Adrenal gland (tissue), 12 donors: ENCODE measurements around the gene DPP6. TPM values are rescaled to one million over a fixed set of nuclear protein-coding genes. Genes with fewer than 3 reads are reported as not detected.

Source experiments
- DNase-seq, 7 donors: peaks; one replicate each; pipeline ENCODE4 v3.0.0-alpha.2; 2019 to 2020
- H3K27ac ChIP-seq, 5 donors: fragments of 200-600 bp; sonication (generic) in 4 of 5; 1 replicate in 3 of 5; 2 replicates in 2 of 5; pipeline versions ENCODE4 v1.5.1 to v1.8.0; 2016 to 2020; ENCODE audit warnings: mild to moderate bottlenecking in 1 of 5
- H3K27me3 ChIP-seq: fragments of 200-600 bp; 2 replicates; pipeline ENCODE4 v1.8.0; 2021
- H3K36me3 ChIP-seq, 2 donors: fragments of 200-600 bp; replicated peaks in 1 of 2; 1 replicate in 1 of 2; 2 replicates in 1 of 2; pipeline versions ENCODE4 v1.5.1 to v1.8.0; 2018 to 2022
- H3K4me1 ChIP-seq, 2 donors: fragments of 200-600 bp; replicated peaks in 1 of 2; 1 replicate in 1 of 2; 2 replicates in 1 of 2; pipeline versions ENCODE4 v1.5.1 to v1.8.0; 2018 to 2021
- H3K4me3 ChIP-seq, 4 donors: fragments of 200-600 bp; sonication (generic) in 3 of 4; one replicate each; pipeline ENCODE4 v1.5.1; 2016 to 2018
- H3K9me3 ChIP-seq, 3 donors: fragments of 200-600 bp; sonication (generic) in 1 of 3; replicated peaks in 1 of 3; 1 replicate in 2 of 3; 2 replicates in 1 of 3; pipeline versions ENCODE4 v1.5.1 to v1.8.0; 2016 to 2021
- POLR2A ChIP-seq, 2 donors: fragments of 450-650 bp; IDR thresholded peaks; one replicate each; pipeline ENCODE4 v1.6.1; 2017; ENCODE audit warnings: antibody characterized with exemption in 2 of 2, mild to moderate bottlenecking in 2 of 2, moderate library complexity in 1 of 2
- WGBS, 4 donors: extraction: QIAGEN DNeasy Blood & Tissue Kit in 2 of 4; methylation state at CpG; one replicate each; pipeline versions ENCODE4 v1.1.5 to v1.1.7; 2013 to 2017; 5-methylcytosine and 5-hydroxymethylcytosine counted together
- intact Hi-C, 2 donors: fragments of 100-400 bp; cut with DNase I; formaldehyde crosslinking; loops; one replicate each; pipeline versions ENCODE4 v1.14.1 to v1.15.0; 2022 to 2023
- polyA plus RNA-seq, 3 donors: library from polyadenylated mRNA; stranded (reverse); fragments of 200-250 nt in 2 of 3; fragments of 350-450 nt in 1 of 3; fragmentation: Illumina TruSeq in 1 of 3; extraction: RNeasy Lipid Tissue Mini Kit (QIAGEN cat#74804) in 1 of 3; gene quantifications; one replicate each; pipeline ENCODE4 v1.2.3, GENCODE V29; 2013 to 2014
- total RNA-seq, 9 donors: library from RNA; depleted of rRNA in 4 of 9; stranded (reverse); fragments of >200 nt in 4 of 9; fragments of 120-200 nt in 1 of 9; fragmentation: NEBNext Ultra II Directional in 1 of 9; extraction: Animal tissue kit (Norgen Biotek cat#: 25700) in 1 of 9; gene quantifications; one replicate each; pipeline versions ENCODE4 v1.1.0 to v1.2.4, GENCODE V29; 2013 to 2023
- TF ChIP-seq, protein P1 (sequence below), 6 experiments: fragments of 450-650 bp in 4 of 6; fragments of 200-600 bp in 2 of 6; sonication (generic) in 1 of 6; IDR thresholded peaks; 1 replicate in 5 of 6; 2 replicates in 1 of 6; pipeline versions ENCODE4 v1.5.1 to v1.8.0; 2016 to 2021; ENCODE audit warnings: antibody characterized with exemption in 6 of 6, mild to moderate bottlenecking in 2 of 6, moderate library complexity in 1 of 6
- donor health status: healthy with polysubstance abuse.
- donor health status: Bipolar disorder and iron deficiency.
- donor health status: DM: yes; HTN: yes; CAD: no.
- donor health status: DM: no; HTN: no; CAD: no.
- donor health status: DM: no; HTN: no; CAD: no.
- donor health status: DM: yes; HTN: yes; CAD: no.

The DPP6 gene
- total and polyA plus RNA-seq, 12 donors: 0.39 to 13.1 (median 5.1) TPM

DNA sequence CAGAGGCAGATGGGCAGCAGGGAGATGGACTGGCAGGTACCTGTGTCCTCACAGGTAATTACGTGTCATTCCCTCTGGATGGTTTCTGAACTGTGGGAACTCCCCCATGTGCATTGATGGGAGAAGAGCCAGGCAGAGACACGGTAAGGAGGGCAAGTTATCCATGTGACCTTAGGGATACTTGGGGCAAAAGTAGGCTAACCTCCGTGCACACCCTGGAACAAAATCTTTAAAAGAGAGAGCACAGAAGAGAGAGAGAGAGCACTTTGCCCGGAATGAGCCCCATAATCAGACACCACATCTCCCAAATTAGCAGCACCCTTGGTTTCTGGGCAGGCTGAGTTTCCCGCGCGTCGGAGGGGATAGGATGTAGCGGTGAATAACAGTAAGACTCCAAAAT is 527.5 kb downstream of the DPP6 start:
- TF ChIP-seq, protein P1, sequence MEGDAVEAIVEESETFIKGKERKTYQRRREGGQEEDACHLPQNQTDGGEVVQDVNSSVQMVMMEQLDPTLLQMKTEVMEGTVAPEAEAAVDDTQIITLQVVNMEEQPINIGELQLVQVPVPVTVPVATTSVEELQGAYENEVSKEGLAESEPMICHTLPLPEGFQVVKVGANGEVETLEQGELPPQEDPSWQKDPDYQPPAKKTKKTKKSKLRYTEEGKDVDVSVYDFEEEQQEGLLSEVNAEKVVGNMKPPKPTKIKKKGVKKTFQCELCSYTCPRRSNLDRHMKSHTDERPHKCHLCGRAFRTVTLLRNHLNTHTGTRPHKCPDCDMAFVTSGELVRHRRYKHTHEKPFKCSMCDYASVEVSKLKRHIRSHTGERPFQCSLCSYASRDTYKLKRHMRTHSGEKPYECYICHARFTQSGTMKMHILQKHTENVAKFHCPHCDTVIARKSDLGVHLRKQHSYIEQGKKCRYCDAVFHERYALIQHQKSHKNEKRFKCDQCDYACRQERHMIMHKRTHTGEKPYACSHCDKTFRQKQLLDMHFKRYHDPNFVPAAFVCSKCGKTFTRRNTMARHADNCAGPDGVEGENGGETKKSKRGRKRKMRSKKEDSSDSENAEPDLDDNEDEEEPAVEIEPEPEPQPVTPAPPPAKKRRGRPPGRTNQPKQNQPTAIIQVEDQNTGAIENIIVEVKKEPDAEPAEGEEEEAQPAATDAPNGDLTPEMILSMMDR (IDR thresholded peaks at IDR 0.05): no peak
- no peak for TF ChIP-seq POLR2A (IDR thresholded peaks at IDR 0.05)
- WGBS, 4 donors: 79 to 85% (median 82%) methylated on average over 9 of the region's 9 CpGs

DNA sequence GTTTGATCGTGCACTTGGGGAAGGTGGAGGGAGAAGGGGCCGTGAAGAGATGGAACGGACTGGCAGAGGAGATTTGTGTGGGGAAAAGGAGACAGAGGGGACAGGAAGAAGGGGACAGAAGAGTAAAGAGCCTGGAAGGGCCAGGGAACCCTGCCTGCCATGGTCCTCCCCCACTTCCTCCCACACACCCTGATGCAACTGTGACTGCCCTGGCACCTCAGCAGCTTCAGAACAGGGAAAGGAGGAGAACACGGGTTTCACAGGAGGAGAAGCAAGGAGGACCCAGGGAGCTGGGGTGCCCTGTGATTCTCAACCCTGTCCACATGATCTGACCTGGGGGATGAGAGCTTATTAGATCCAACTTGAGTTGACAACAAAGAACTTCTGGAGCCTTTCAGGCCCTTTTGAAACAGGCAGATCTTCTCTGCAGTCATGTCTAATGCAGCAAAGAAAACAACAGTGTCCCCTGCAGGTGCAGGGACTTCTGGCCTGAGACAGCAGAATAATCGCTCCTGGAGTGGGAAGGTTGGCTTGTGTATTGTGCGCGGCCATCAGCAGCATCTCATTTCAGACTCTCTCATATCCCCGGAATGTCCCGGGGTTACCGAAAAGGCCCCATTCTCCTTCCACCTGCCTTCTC is 529.2 kb downstream of the DPP6 start:
- TF ChIP-seq POLR2A (IDR thresholded peaks at IDR 0.05): no peak
- TF ChIP-seq, protein P1 (IDR thresholded peaks at IDR 0.05): no peak
- H3K36me3 ChIP-seq: no peaks in the 10 kb centered on the region
- H3K4me1 ChIP-seq: no peaks in the 10 kb centered on the region
- no peak overlapping the region for H3K27ac ChIP-seq
- no peaks in the 10 kb centered on the region for H3K27me3 ChIP-seq
- 72 to 87% (median 80%) methylated on average over 10 of the region's 10 CpGs for WGBS, 4 donors
- H3K4me3 ChIP-seq: no peak overlapping the region
- intact Hi-C loops: no loop called here
- no peaks in the 10 kb centered on the region for H3K9me3 ChIP-seq
- no peak for DNase-seq

More for the DNA sequence above, 527.5 kb downstream of the DPP6 start:
- Histone ChIP-seq H3K27me3 (no peaks in the 10 kb centered on the region), H3K4me3 (no peak overlapping the region), H3K4me1 (no peaks in the 10 kb centered on the region), H3K36me3 (no peaks in the 10 kb centered on the region), H3K9me3 (no peaks in the 10 kb centered on the region), H3K27ac (no peak overlapping the region)
- intact Hi-C loops: no loop called here
- no peak for DNase-seq

DNA sequence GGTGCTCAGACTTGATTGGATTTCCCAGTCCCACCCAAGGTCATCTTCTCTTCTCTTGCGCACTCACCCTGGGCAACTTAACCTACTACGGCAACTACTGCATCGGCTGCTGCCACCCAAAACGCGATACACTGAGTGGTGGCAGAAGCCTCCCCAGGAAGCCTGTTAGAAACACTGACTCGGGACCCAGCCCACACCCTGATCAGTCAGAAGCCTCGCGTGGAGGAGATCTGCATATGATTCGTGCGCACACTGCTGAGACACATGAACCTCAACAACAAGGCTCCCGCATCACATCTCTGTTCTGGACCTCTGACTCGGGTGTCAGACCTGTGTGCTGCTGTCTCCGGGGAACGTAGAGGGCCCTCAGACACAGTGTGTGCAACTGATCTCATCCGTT is 531.3 kb downstream of the DPP6 start:
- Histone ChIP-seq H3K36me3 (no peaks in the 10 kb centered on the region), H3K4me1 (no peaks in the 10 kb centered on the region), H3K9me3 (no peaks in the 10 kb centered on the region), H3K4me3 (no peak overlapping the region), H3K27ac (no peak overlapping the region), H3K27me3 (no peaks in the 10 kb centered on the region)
- intact Hi-C loops: no loop called here
- WGBS, 4 donors: 85 to 91% (median 89%) methylated on average over 14 to 15 of the region's 15 CpGs
- TF ChIP-seq POLR2A (IDR thresholded peaks at IDR 0.05): no peak
- TF ChIP-seq, protein P1 (IDR thresholded peaks at IDR 0.05): no peak
- no peak for DNase-seq

DNA sequence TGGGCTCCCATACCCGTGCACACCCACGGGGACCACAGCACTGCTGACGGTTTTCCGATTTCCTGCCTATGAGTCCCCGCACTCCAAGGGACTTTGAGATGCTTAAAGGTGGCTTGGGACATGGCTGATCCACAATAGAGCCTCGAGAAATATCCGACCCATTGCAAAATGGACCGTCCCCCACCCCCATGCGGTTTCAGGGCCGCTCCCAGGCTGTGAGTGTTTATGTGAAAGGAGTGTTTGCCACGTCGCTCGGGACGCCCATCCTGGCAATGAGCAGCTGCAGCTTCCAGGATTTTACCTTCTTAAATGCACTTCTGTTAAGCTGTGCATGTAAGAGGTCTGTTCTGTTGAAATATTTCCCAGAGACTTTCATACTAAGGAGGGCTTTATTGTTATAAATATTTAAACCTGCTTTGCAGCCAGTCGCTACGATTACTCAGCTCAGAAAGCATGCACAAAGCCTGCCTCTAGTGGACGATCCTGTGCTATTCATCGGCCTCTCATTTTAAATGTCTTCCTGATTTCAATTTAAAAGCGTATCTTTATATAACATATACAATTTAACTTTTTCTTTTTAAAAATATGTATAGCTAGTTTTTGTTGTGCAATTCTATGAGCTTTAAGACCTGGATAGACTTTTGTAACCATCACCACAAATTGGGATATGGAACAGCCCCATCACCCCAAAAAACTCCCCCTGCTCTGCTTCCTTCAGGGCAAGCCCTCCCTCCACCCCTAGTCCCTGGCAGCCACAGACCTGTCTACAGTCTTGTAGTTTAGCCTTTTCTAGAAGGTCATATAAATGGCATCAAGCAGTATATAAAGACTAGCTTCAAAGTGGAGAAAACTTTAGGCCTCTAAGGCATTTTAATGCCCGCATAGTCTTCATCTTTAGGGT is 532.4 kb downstream of the DPP6 start:
- no peak overlapping the region for H3K4me3 ChIP-seq
- 46 to 59% (median 51%) methylated on average over 18 to 20 of the region's 20 CpGs for WGBS, 4 donors
- no peaks in the 10 kb centered on the region for H3K27me3 ChIP-seq
- intact Hi-C loops: no loop called here
- H3K36me3 ChIP-seq: no peaks in the 10 kb centered on the region
- TF ChIP-seq, protein P1 (IDR thresholded peaks at IDR 0.05): peak in 1 of 6 experiments; percentile 16
- no peak for TF ChIP-seq POLR2A (IDR thresholded peaks at IDR 0.05)
- no peak for DNase-seq
- no peaks in the 10 kb centered on the region for H3K4me1 ChIP-seq
- H3K27ac ChIP-seq: no peak overlapping the region
- no peaks in the 10 kb centered on the region for H3K9me3 ChIP-seq
